Mucosa of rectum (tissue), 2 donors: ENCODE data around the gene RBM20.

Experiments
- H3K27ac ChIP-seq, 2 donors: one replicate each; pipeline ENCODE4 v1.7.0; 2013; ENCODE audit warnings: inconsistent platforms in 2 of 2, low read depth in 2 of 2, low read length in 2 of 2
- H3K27me3 ChIP-seq, 2 donors: one replicate each; pipeline ENCODE4 v1.7.0; 2013; ENCODE audit warnings: low read length in 2 of 2; ENCODE audit not compliant: control insufficient read depth in 2 of 2, insufficient read depth in 2 of 2
- H3K36me3 ChIP-seq, 2 donors: one replicate each; pipeline ENCODE4 v1.7.0; 2013; ENCODE audit warnings: low read length in 2 of 2; ENCODE audit not compliant: control insufficient read depth in 2 of 2, insufficient read depth in 2 of 2
- H3K4me1 ChIP-seq, 2 donors: one replicate each; pipeline ENCODE4 v1.7.0; 2013; ENCODE audit warnings: low read length in 2 of 2, mild to moderate bottlenecking in 1 of 2; ENCODE audit not compliant: control insufficient read depth in 2 of 2, insufficient read depth in 2 of 2
- H3K4me3 ChIP-seq, 2 donors: one replicate each; pipeline ENCODE4 v1.7.0; 2013; ENCODE audit warnings: low read length in 2 of 2
- H3K9ac ChIP-seq, 2 donors: one replicate each; pipeline ENCODE4 v1.7.0; 2013; ENCODE audit warnings: low read length in 2 of 2, low read depth in 1 of 2, mild to moderate bottlenecking in 1 of 2
- H3K9me3 ChIP-seq, 2 donors: one replicate each; pipeline ENCODE4 v1.7.0; 2013; ENCODE audit warnings: low read length in 2 of 2; ENCODE audit not compliant: control insufficient read depth in 2 of 2
- donor health status: healthy.
- donor health status: Normal muscosa, but diverticular disease.

The RBM20 gene

DNA sequence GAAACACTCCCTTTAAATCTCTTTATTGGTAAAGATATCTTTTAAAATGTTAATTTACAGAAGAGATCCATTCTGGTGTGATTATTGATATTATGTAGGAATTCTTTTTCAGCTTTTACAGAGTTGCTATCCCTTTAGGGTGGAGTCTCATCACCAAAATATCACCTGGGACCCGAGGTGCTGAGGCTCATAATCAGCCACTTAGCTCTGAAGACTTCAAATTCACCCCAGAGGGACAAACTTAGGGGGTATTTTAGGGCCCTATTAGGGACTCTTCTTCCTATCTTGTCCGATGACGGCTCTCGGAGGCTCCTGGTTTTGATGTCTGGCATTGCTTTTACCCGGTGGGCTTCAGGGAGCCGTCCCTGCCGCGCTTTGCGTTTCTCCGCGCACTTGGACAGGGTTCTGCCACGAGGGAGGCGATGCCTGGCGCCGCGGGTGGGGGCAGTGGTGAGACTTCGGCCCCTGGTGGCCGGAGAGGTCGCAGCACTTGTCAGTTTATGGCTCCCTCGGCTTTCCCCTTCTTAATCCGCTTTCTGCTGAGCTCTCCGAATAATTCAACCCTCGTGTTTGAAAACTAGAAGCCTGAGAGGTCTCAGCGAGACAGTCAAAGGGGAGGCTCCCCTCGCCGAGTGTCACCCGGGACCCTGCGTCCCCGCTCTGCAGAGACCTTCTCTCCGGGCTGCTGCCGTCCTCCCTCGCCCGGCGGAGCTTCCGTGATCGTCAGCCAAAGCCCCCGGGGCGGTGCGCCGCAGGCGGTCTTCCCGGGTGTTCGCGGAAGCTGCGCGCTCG is 27.8 kb downstream of the RBM20 start:
- H3K36me3 ChIP-seq: no peaks in the 10 kb centered on the region
- peak overlapping the region; percentile 69 to 81 for H3K4me3 ChIP-seq
- H3K4me1 ChIP-seq: peaks cover 0 to 3% of the 10 kb centered on the region in 2 donors

DNA sequence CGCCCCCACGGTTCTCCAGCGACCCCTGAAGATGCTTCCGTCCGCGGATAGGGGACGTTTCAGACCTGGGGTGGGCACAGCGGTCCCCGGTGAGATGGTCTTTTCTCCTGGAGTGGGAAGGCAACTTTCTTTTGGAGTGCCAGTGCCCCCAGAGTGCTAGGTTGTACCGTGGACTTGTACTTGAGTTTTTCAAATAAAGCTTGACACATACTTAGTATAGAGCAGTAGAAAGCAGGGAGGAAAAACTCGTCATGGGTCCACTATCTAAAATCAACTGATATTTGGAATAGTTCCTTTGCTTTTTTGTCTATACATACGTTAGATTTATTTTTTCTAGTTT is 28.4 kb downstream of the RBM20 start:
- H3K9ac ChIP-seq: peak overlapping the region; percentile 71 to 72
- H3K4me3 ChIP-seq: peak overlapping the region; percentile 69 to 81
- H3K27me3 ChIP-seq: peaks cover 2 to 3% of the 10 kb centered on the region in 2 donors
- peak overlapping the region; percentile 32 to 53 for H3K27ac ChIP-seq
- H3K9me3 ChIP-seq: no peaks in the 10 kb centered on the region
- H3K36me3 ChIP-seq: no peaks in the 10 kb centered on the region
- peaks cover 0 to 3% of the 10 kb centered on the region in 2 donors for H3K4me1 ChIP-seq

More for the DNA sequence above, 27.8 kb downstream of the RBM20 start:
- Histone ChIP-seq H3K9me3 (no peaks in the 10 kb centered on the region), H3K9ac (peak overlapping the region; percentile 71 to 72), H3K27ac (peak overlapping the region; percentile 32 to 53), H3K27me3 (peaks cover 3 to 6% of the 10 kb centered on the region in 2 donors)

DNA sequence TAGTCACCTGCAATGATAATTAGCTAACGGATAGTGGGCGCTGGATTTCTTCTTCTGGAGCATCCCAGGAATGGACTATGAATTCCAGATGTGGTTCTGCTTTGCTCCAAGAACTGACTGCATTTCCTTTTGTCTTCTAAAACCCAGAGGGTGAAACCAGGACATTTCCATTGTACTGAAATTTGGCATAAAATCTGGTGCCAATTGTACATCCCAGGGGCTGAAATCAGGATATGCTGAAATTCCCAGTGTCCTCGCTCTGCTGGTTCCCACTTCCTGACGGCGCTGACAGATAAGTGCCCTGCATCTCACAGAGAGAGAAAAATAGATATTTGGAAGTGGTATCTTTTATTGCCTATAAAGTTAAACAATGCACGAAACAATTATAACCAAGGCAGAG is 31.9 kb downstream of the RBM20 start:
- Histone ChIP-seq H3K9ac (no peak overlapping the region), H3K36me3 (no peaks in the 10 kb centered on the region), H3K27me3 (peaks cover 0 to 4% of the 10 kb centered on the region in 2 donors), H3K4me3 (no peak overlapping the region), H3K4me1 (peaks cover 0 to 3% of the 10 kb centered on the region in 2 donors), H3K27ac (no peak overlapping the region), H3K9me3 (no peaks in the 10 kb centered on the region)

DNA sequence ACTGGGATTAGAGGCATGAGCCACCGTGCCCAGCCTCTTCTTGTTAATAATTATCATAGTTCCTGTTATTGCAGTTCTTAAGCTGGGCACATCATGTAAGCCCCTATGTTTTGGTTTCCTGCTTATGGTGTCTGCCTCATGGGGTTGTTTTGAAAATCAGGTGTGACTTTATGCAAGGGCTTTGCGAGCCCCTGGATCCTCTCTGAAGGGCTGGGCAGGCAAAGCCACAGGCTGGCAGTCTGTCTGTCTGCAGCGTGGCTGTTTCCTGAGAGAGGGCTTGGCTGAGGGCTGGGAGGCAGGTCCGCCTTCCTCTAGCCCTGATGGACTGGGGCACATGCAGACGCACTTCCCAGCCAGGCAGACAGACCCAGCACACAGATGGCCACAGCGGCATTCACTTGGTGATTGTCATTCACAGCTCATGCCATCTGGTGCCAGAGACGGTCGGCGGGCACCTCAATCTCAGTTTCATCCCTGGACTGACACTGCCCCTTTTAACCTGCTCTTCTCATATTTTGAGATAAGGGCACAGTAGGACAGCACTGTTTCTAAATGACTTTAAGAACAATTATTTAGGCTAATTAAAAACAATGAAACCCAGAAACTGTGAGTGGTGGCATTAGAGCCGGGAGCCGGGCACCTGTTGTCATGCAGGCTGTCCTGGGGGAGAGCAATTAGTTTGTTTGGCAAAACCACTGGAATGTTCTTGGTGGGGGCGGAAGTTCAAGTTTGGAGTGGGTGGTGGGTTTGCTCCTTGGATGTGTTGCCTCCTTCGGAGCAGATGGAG is 35.5 kb downstream of the RBM20 start:
- Histone ChIP-seq H3K9ac (no peak overlapping the region), H3K36me3 (no peaks in the 10 kb centered on the region), H3K4me3 (no peak overlapping the region), H3K9me3 (no peaks in the 10 kb centered on the region), H3K4me1 (no peaks in the 10 kb centered on the region), H3K27me3 (peaks cover 0 to 4% of the 10 kb centered on the region in 2 donors), H3K27ac (no peak overlapping the region)

DNA sequence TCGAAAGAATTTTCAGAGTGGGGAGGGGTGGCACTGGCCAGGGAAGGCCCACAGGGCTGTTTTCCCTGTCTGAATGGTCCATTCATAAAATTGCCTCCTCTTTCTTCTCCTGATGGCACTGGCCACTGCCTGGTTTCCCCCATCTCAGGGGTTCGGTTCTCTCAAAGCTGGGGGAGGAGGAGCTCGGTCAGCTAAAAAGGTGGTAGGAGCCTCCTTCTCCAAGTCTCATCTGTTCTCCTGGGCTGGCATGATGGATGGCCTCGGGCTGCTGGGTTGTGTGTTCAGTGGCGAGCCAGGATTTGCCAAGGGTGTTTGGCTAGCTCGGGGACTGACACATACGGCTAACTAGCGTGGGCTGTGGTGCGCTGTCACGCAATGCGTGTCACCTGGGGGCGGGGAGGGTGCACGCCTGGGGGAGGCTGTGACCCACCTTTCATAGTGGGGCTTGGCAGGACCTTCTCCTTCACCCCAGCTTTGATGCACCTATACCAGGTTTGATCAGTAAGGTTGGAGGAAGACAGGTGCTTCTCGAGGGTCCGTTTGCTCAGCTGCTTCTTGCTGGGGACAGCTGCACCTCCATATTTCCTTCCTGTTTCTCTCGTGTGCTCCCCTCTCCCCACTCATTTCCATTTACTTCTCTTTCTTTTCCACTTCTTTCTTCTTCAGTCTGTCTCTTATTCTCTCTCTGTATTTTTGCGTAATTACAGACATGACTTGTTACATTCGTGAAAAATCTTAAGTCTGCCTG is 36.3 kb downstream of the RBM20 start:
- Histone ChIP-seq H3K4me3 (no peak overlapping the region), H3K36me3 (no peaks in the 10 kb centered on the region), H3K9me3 (no peaks in the 10 kb centered on the region), H3K27ac (no peak overlapping the region), H3K9ac (no peak overlapping the region), H3K4me1 (no peaks in the 10 kb centered on the region), H3K27me3 (peaks cover 0 to 4% of the 10 kb centered on the region in 2 donors)

DNA sequence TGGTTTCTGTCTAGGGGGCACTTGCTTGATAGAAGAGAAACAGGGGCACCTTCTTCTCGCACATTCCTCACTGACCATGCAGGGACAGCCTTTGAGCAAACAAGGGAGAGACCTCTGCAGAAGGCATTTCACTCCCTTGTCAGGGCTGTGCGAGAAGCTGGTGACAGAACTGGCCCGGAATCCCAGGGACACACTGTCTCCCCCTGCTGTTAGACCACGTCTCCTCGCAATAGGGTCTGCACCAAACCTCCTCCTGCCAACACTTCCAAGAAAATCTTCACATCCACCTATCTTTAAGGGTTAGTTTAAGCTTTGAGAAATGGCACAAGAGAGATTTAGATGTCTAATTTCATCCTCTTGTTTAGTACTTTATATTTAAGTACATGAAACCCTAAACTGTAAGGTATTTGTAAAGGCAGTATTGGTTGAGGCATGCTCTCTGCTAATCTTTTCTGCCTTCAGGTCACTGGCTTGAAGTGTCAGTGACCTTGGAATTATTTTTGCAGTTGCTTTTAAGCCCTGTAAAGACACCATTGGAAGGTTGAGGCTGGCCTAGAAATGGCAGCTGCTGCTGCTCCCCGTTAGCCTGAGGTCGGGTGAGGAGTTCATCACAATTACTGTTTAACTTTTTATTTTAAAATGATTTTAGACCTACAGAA is 37.0 kb downstream of the RBM20 start:
- Histone ChIP-seq H3K27ac (no peak overlapping the region), H3K27me3 (peaks cover 0 to 4% of the 10 kb centered on the region in 2 donors), H3K4me3 (no peak overlapping the region), H3K36me3 (no peaks in the 10 kb centered on the region), H3K9me3 (no peaks in the 10 kb centered on the region), H3K9ac (no peak overlapping the region), H3K4me1 (no peaks in the 10 kb centered on the region)

DNA sequence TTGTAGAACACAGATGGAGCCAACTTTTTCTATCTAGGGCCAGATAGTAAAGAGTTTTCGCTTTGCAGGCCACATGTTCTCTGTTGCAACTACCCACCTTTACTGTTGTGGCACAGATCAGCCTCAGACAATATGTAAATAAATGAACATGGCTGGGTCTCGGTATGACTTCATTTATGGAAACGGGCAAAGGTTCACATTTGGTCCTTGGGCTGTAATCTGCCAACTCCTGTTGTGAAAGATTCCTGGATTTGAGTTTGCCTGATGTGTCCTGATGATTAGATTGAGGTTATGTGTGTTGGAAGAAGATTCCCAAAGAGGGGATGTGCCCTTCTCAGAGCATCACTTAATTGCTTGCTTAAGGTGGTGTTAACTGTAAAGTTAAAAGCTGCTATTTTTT is 38.2 kb downstream of the RBM20 start:
- H3K36me3 ChIP-seq: no peaks in the 10 kb centered on the region
- H3K27ac ChIP-seq: no peak overlapping the region

DNA sequence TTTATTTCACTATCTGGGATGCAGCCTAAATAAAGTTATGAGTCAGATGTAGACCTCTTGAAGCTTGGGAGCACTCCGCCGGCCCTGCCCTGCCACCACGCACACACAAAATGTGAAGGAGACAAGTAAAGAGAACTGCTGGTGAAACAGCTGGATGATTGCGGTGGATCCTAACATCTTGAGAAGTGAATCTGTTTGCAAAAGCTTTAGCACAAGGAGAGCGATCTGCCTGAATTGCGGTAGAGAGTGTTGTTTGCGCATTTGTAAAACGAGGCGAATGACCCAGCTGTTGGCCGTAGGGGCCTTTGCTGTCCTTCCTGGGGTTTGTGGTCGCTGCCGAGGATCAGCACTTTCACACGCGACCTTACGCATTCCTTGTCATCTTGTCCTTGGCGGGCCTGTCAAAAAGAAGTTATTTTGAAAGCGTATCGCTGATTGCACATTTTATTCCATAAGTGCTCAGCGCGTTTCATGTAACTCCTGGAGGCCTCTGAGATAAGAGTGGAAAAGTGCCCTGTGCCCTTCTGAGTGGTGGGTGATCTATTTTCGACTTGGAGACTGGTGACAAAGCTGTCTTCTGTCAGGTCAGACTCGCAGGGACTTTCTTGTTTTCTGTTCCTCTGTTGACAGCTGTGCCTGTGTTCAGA is 40.8 kb downstream of the RBM20 start:
- H3K27me3 ChIP-seq: peaks cover 0 to 4% of the 10 kb centered on the region in 2 donors
- no peak overlapping the region for H3K4me3 ChIP-seq
- no peak overlapping the region for H3K27ac ChIP-seq
- H3K9me3 ChIP-seq: no peaks in the 10 kb centered on the region
- H3K9ac ChIP-seq: no peak overlapping the region
- no peaks in the 10 kb centered on the region for H3K4me1 ChIP-seq
- H3K36me3 ChIP-seq: no peaks in the 10 kb centered on the region

More for the DNA sequence above, 38.2 kb downstream of the RBM20 start:
- no peak overlapping the region for H3K4me3 ChIP-seq
- no peaks in the 10 kb centered on the region for H3K4me1 ChIP-seq
- no peaks in the 10 kb centered on the region for H3K9me3 ChIP-seq
- H3K27me3 ChIP-seq: peaks cover 0 to 4% of the 10 kb centered on the region in 2 donors
- H3K9ac ChIP-seq: no peak overlapping the region

DNA sequence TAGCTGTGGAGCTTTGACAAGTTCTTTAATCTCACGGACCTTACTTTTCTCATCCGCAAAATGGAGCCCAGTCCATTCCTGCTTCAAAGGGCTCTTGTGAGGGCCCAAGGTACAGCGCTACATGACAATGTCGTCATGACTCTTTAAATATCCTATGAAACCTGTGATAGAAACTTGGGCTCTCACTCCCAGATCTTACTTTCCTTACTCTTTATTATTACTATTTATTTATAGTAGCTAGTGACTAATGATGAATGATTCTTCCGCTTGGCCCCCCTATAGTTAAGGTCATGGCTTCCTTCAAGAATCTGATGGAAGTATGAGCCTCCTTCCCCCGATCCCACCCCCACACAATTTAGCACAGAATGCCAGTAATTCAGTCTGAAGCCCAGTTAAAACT is 41.9 kb downstream of the RBM20 start:
- peaks cover 0 to 1% of the 10 kb centered on the region in 2 donors for H3K27me3 ChIP-seq
- no peak overlapping the region for H3K9ac ChIP-seq
- H3K4me1 ChIP-seq: no peaks in the 10 kb centered on the region
- H3K27ac ChIP-seq: no peak overlapping the region
- no peak overlapping the region for H3K4me3 ChIP-seq
- no peaks in the 10 kb centered on the region for H3K9me3 ChIP-seq
- no peaks in the 10 kb centered on the region for H3K36me3 ChIP-seq
